GM19438 (cell line): ENCODE data around the gene BTBD9.
"Not testable (repeated sequence)": the region's sequence is repeated elsewhere in the genome, so short reads cannot be mapped to it uniquely, and the experiment has no call there.

Experiments
- ATAC-seq: cut with Tn5 transposase; IDR thresholded peaks from one replicate; pipeline ENCODE4 v1.9.1; 2021; ENCODE audit warnings: low read depth; ENCODE audit not compliant: unreplicated experiment

BTBD9 gene

DNA sequence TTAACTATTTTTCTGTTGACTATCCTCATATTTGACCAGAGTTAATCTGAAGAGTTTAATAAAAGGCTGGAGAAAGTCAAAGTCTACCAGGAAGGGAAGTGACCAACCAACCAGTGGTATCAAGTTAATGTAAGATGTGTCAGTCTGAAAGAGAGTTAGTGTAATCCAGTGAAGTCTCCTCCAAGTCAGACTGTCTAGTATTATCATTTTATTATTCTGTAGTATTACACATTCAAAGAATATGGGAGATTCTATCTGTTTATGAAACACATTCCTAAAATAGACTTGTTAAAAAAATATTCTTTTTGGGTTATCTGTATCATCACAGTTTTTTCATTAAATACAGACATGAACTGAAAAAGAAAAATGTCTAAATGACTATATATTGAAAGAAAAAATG lies 194.4 kb downstream of the BTBD9 start:
- no peak for ATAC-seq

DNA sequence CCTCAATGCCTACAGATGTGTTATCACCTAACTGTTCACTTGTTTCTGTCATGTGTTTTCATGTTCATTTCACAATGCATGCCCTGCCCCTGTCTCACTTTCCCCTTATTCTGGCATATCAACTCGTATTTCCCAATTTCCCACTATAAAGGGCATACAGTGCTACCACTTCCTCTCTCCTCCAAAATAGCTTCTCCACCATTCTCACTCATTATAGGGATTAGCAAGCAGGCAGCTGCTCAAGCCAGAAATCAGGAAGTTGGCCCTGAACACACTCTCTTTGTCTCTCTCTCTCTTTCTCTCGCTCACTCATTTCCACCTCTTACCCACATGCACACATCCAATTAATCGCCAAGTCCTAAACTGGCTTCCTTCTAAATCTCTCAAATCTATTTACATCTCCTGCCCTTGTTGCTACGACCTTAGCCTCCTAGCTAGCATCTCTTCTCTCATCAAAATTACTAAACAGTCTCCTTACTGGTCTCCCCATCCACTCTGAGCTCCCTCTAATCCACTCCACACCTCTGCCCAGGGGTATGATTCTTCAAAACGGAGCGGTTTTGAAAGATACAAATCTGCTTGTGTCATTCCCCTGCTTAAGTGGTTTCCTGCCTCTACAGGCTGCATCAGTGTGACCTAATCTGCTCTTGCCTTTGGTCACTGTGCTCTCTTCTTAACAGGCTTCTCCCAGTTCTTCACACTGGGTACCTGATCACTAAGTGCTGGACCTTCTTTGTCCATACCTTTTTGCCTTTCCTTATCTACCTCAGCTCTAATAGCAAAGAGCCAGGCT lies 196.2 kb downstream of the BTBD9 start:
- ATAC-seq = no peak

- no peak for ATAC-seq
Measured at GRCh38 chr6:38438097-38438496, 201.6 kb downstream of the BTBD9 start.

DNA sequence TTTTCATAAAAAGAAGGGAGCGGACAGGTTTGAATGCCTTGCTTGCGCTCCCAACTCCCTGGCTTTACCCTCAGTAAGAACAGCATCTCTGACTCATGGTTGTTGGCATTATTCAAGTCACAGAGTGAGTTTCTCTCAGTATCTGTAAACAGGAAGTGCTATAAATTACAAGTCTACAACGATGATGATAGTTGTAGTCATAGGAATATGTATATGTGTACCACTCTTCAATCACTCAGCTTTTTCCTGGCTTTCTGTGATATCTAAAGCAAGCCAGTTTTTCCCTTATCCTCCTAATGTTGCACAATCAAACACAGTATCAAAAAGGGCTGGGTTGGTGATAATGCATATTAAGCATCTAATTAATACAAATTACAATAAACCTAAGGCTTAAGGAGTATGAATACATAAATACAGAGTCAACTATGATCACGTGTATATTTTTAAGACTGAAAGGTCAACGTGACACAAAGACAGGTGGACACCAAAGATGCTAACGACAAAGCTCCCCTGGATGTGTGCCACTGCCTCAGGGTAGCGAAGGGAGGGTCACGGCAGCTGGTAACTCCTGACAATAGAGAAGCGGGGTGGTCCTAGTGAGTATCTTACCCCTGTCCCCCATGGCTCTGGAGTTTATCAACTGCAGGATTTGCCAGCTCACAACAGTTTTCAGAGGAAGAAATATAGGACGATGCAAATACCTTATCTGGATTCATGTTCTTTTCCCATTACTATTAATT lies 202.8 kb downstream of the BTBD9 start:
- ATAC-seq = no peak

- ATAC-seq = no peak
Measured at GRCh38 chr6:38435330-38435729, 204.4 kb downstream of the BTBD9 start.

DNA sequence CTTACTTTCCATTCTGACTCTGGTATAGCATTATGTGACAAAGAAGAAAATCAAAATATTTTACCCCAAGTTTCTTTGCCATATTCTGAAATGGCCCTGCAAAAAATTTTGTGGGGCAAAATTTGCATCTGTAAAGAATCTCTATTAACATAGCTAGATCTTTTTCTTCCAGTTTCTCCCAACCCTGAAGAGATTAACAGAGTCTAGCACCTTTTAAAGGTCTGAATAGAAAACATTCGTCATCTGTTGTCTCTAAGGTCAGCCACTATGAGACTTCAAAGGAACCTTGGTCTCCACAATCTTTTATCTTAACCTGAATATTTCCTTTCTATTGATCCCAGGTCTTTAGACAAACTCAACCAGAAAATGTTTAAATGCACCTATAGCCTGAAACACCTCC lies 205.7 kb downstream of the BTBD9 start:
- ATAC-seq = no peak

DNA sequence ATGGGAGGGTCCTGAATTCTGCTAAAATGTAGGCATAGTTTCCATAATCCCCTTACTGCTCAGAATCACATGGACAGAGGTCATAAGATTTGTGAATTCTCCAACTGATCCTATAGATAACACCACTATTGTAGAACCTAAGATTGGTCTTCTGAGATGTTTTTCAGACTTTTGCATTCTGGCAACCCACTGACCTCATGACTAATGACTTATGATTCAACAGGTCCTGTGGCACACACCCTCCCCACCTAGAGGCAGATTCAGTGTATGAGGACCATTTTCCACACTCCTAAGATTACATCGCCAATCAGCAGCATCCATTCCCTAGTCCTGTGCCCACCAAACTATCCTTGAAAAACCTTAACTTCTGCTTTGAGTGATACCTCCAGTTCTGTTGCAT lies 207.2 kb downstream of the BTBD9 start:
- no peak for ATAC-seq

DNA sequence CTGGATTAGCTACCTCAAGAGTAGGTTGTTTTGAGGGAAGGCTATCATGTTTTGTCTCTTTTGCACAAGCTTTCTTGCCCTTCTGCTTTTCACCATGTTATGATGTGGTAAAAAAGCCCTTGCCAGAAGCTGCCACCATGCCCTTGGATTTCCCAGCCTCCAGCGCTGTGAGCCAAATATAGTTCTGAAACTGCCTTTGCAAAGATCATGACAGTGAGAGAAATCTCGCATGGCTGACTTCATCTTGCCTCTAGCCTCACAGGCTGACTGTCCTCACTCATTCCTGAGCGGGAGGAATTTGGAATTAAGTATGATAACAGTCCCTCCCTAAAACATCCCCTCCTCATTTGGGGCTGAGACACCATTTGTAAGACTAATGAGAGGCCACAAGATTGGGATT lies 207.7 kb downstream of the BTBD9 start:
- no peak for ATAC-seq

DNA sequence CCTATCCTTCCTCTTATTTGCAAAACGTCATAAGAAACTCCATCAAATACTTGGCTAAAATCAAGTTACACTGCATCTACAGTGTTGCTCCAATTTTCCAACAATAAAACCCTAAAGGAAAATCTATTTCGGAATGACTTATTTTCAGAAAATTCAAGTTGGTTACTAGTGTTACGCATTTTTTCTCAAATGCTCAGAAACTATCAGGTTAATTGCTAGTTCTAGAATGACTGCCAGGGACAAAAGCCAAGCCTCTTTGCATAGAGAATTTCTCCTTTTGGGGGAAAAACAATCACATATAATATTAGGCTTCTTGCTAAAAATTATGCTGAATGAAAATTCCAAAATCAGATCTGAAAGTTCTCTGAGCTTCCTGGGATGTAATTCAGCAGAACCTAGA lies 210.2 kb downstream of the BTBD9 start:
- no peak for ATAC-seq

GRCh38 chr6:38427492-38428210 lies 212.1 kb downstream of the BTBD9 start:
- no peak for ATAC-seq

GRCh38 chr6:38425788-38426488 lies 213.8 kb downstream of the BTBD9 start:
- not testable (repeated sequence) for ATAC-seq

DNA sequence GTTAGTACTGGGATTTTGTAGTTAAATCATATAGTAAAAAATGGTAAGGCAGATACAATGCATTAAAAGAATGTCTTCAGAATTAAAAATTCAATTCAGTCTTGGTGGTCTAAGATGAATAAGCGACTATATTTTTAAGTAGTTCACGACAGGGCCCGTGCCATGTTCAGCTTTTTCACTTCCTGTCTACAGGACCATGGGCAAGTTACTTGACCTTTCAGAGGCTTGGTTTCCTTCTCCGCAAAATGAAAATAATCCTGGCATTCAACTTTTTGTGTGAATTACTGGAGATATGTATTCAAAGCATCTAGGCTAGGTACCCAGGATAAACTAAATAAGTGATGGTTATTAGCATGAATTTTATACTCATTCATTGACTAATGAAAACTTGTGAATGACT lies 216.0 kb downstream of the BTBD9 start:
- no peak for ATAC-seq

GRCh38 chr6:38420207-38420606 lies 219.5 kb downstream of the BTBD9 start:
- no peak for ATAC-seq

GRCh38 chr6:38417521-38417920 lies 222.2 kb downstream of the BTBD9 start:
- ATAC-seq = no peak

DNA sequence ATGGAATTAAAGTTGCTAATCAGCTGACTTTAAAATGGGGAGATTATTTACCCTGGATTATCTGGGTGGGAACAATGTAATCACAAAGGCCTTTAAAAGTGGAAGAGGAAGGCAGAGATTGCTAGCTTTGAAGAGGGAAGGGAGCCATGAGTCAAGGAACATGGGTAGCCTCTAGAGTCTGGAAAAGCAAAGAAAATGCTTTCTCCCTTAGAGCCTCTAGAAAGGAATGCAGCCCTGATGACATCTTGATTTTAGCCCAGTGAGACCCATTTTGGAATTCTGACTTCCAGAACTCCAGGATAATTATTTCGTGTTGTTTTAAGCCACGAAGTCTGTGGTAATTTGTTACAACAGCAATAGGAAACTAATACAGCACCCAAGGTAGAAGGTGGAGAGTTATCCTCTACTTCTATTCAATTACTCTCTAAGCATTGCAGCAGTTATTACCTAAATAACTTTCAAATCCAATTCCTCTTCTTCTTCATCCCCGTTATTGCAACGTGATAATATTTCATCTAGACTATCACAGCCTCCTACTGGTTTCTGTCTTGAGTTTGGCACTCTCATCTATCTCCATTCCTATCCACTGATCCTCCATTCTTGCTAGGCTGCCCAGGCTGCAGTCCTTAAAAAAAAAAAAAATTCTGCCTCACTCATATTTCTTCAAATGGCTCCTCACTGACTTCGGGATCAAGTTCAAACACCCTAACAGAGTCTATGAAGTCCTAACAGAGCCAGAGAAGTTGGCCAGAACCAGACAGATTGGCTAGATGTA lies 224.3 kb downstream of the BTBD9 start:
- ATAC-seq = no peak

- no peak for ATAC-seq
Measured at GRCh38 chr6:38413102-38413800, 226.5 kb downstream of the BTBD9 start.

DNA sequence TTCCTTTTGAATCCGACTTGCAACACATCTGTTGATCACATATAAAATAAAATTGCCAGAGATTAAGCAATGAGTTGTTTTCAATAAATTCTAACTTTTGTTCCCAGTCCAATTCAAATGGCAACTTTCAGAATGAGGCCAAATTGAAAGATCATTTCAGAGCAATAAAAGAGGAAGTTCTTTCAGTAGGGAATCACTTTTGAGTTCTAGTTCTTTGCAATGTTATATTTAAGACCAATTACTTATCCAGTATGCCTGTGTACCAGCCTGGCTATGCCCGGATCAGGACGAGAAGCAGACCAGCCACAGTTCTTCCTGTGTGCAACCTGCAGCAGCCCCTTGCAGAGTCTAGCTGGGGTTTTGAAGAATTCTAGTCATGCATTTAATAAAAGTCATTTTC lies 232.5 kb downstream of the BTBD9 start:
- no peak for ATAC-seq

- ATAC-seq = no peak
Measured at GRCh38 chr6:38406096-38406495, 233.6 kb downstream of the BTBD9 start.

GRCh38 chr6:38404900-38405556 lies 234.7 kb downstream of the BTBD9 start:
- no peak for ATAC-seq
